Loucy (cell line): ENCODE results near the gene TMEM161A.

ENCODE experiments used
- H2AFZ ChIP-seq: fragments of 200-600 bp; sonication (generic); 2 replicates; pipeline ENCODE4 v1.6.0; 2016; ENCODE audit warnings: antibody characterized with exemption, mild to moderate bottlenecking, low read length, moderate library complexity
- H3F3A ChIP-seq: fragments of 200-600 bp; 2 replicates; pipeline ENCODE4 v1.6.0; 2016; ENCODE audit warnings: antibody characterized with exemption, low read depth, mild to moderate bottlenecking
- H3K27me3 ChIP-seq: fragments of 200-600 bp; sonication (generic); 2 replicates; pipeline ENCODE4 v1.6.1; 2014; ENCODE audit warnings: low read length, mild to moderate bottlenecking; ENCODE audit not compliant: insufficient read depth, poor library complexity, severe bottlenecking
- H3K36me3 ChIP-seq: fragments of 200-600 bp; sonication (generic); 2 replicates; pipeline ENCODE4 v1.6.1; 2016; ENCODE audit warnings: low read length; ENCODE audit not compliant: insufficient read depth
- H3K4me1 ChIP-seq: fragments of 200-600 bp; sonication (generic); 2 replicates; pipeline ENCODE4 v1.5.1; 2014; ENCODE audit warnings: low read length, mild to moderate bottlenecking; ENCODE audit not compliant: insufficient read depth, poor library complexity, severe bottlenecking
- H3K4me2 ChIP-seq: fragments of 200-600 bp; sonication (generic); 2 replicates; pipeline ENCODE4 v1.6.0; 2014; ENCODE audit warnings: antibody characterized with exemption, low read length, low read depth, mild to moderate bottlenecking; ENCODE audit not compliant: poor library complexity, severe bottlenecking
- H3K4me3 ChIP-seq: fragments of 200-600 bp; sonication (generic); 2 replicates; pipeline ENCODE4 v1.5.1; 2014; ENCODE audit warnings: low read length, mild to moderate bottlenecking, mixed read lengths; ENCODE audit not compliant: poor library complexity, severe bottlenecking
- H3K79me2 ChIP-seq: fragments of 200-600 bp; sonication (generic); 2 replicates; pipeline ENCODE4 v1.6.1; 2014; ENCODE audit warnings: low read length; ENCODE audit not compliant: insufficient read depth
- H3K9ac ChIP-seq: fragments of 200-600 bp; sonication (generic); 2 replicates; pipeline ENCODE4 v1.6.0; 2014; ENCODE audit warnings: mild to moderate bottlenecking, low read depth, low read length, moderate library complexity; ENCODE audit not compliant: poor library complexity, severe bottlenecking
- H3K9me2 ChIP-seq: fragments of 200-600 bp; sonication (generic); replicated peaks from 2 replicates; pipeline ENCODE4 v1.6.1; 2016; ENCODE audit warnings: low read depth, low read length, mixed read lengths
- H3K9me3 ChIP-seq: fragments of 200-600 bp; sonication (generic); 2 replicates; pipeline ENCODE4 v1.6.1; 2014; ENCODE audit warnings: mild to moderate bottlenecking, antibody characterized with exemption, low read length, low read depth; ENCODE audit not compliant: insufficient read depth
- H4K20me1 ChIP-seq: fragments of 200-600 bp; sonication (generic); 2 replicates; pipeline ENCODE4 v1.6.0; 2014; ENCODE audit warnings: antibody characterized with exemption, low read length, mild to moderate bottlenecking; ENCODE audit not compliant: insufficient read depth, poor library complexity, severe bottlenecking
- EZH2phosphoT487 ChIP-seq: fragments of 200-600 bp; IDR thresholded peaks from 2 replicates; pipeline ENCODE4 v1.6.1; 2018; ENCODE audit warnings: antibody characterized with exemption, mild to moderate bottlenecking, moderate library complexity, borderline replicate concordance
- TF ChIP-seq, protein P1 (sequence below): fragments of 200-600 bp; sonication (generic); conservative IDR thresholded peaks from 2 replicates; pipeline ENCODE4 v1.5.1; 2014; ENCODE audit warnings: mild to moderate bottlenecking, antibody characterized with exemption, low read length

Gene TMEM161A

DNA sequence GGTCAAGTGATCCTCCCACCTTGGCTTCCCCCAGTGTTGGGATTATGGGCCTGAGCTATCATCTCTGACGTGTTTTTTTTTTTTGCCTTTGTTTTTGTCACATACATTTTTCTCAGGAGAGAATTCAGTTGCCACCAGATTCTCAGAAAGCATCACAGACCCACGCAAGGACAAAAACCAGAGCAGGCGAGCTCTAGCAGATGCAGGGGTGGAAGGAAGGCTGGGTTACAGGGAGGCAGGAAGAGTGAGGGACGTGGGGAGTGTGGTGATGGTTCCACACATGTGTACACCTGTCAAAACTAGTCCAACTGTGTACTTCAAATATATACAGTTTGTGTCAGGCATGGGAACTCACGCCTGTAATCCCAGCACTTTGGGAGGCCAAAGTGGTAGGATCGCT, 4.3 kb downstream of the TMEM161A start:
- Histone ChIP-seq H3K4me3 (no peak overlapping the region), H3K4me2 (no peak overlapping the region)

DNA sequence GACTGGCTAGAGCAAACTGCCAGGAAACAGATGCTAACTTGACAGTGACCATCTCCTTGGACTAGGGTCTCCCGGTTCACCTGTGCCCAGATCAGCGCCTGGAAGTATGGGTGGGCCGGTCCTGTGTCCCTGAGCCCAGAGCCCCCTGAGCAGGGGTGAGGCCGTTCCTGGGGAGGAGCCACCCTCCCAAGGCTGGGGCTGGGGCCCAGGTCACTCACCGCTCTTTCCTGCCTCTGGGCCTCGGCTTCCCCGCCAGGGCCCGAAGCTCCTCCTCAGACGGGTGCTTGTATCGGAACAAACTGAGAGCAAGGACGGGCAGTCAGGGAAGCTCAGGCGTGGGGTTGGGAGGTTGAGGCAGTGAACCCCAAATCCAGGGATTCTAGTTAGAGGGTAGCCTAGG, 5.4 kb downstream of the TMEM161A start:
- Histone ChIP-seq H3K9me2 (no peaks in the 10 kb centered on the region), H3K4me1 (peaks cover 17% of the 10 kb centered on the region), H3K4me2 (no peak overlapping the region), H3K9me3 (no peaks in the 10 kb centered on the region), H3F3A (no peaks in the 10 kb centered on the region), H3K79me2 (peaks cover 9% of the 10 kb centered on the region), H2AFZ (no peak overlapping the region), H3K9ac (no peak overlapping the region), H3K27me3 (no peaks in the 10 kb centered on the region), H3K4me3 (no peak overlapping the region), H3K36me3 (no peaks in the 10 kb centered on the region), H4K20me1 (no peaks in the 10 kb centered on the region)
- TF ChIP-seq, protein P1, sequence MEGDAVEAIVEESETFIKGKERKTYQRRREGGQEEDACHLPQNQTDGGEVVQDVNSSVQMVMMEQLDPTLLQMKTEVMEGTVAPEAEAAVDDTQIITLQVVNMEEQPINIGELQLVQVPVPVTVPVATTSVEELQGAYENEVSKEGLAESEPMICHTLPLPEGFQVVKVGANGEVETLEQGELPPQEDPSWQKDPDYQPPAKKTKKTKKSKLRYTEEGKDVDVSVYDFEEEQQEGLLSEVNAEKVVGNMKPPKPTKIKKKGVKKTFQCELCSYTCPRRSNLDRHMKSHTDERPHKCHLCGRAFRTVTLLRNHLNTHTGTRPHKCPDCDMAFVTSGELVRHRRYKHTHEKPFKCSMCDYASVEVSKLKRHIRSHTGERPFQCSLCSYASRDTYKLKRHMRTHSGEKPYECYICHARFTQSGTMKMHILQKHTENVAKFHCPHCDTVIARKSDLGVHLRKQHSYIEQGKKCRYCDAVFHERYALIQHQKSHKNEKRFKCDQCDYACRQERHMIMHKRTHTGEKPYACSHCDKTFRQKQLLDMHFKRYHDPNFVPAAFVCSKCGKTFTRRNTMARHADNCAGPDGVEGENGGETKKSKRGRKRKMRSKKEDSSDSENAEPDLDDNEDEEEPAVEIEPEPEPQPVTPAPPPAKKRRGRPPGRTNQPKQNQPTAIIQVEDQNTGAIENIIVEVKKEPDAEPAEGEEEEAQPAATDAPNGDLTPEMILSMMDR, result no peak
- TF ChIP-seq EZH2phosphoT487, result no peak

More for the DNA sequence above, 4.3 kb downstream of the TMEM161A start:
- Histone ChIP-seq H3K36me3 (no peaks in the 10 kb centered on the region), H3K9me2 (no peaks in the 10 kb centered on the region), H3K27me3 (no peaks in the 10 kb centered on the region), H3F3A (no peaks in the 10 kb centered on the region), H3K4me1 (peaks cover 19% of the 10 kb centered on the region), H3K9me3 (no peaks in the 10 kb centered on the region), H2AFZ (no peak overlapping the region), H3K79me2 (peaks cover 12% of the 10 kb centered on the region), H4K20me1 (no peaks in the 10 kb centered on the region), H3K9ac (no peak overlapping the region)
- TF ChIP-seq EZH2phosphoT487, result no peak
- TF ChIP-seq, protein P1, result no peak

DNA sequence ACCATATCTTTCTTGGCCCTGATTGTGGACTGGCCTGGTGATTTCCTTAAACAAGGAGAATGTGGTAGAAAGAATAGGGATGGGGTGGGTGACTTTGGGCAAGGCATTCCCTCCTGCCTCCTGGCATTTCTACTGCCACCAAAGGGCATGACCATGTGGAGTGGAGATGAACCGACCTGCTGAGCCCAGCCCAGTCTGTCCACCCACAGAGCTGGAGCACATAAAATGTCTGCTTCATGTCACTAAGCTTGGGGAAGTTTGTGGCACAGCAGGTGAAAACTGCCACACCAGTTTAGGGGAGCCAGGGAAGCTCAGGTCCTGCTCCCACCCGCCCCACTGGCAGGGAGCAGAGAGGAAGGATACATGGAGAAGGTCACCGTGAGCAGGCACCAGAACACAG, 6.3 kb downstream of the TMEM161A start:
- Histone ChIP-seq H3K36me3 (no peaks in the 10 kb centered on the region), H3K9me3 (no peaks in the 10 kb centered on the region), H3K27me3 (no peaks in the 10 kb centered on the region), H3K9ac (no peak overlapping the region), H3K4me2 (no peak overlapping the region), H3K79me2 (0 out of 2 replicates have a peak, but pooled peaks cover under 1% of the 10 kb centered on the region), H3K9me2 (no peaks in the 10 kb centered on the region), H2AFZ (no peak overlapping the region), H4K20me1 (no peaks in the 10 kb centered on the region), H3K4me3 (no peak overlapping the region), H3K4me1 (peaks cover 7% of the 10 kb centered on the region), H3F3A (no peaks in the 10 kb centered on the region)
- no peak for TF ChIP-seq EZH2phosphoT487
- TF ChIP-seq, protein P1, result no peak
